Activated naive CD4-positive, alpha-beta T cell treated with anti-CD3 and anti-CD28 coated beads for 36 hours (primary cell): ENCODE measurements around the gene KCNA1. TPM values are rescaled to one million over a fixed set of nuclear protein-coding genes. Genes with fewer than 3 reads are reported as not detected.
"Not testable (repeated sequence)": the region's sequence is repeated elsewhere in the genome, so short reads cannot be mapped to it uniquely, and the experiment has no call there.

Experiments
- CTCF ChIA-PET: fragments of 350-600 bp; sonication (Branson Sonifier 250); formaldehyde crosslinking; loops from one replicate; lab custom pipeline; 2021; ENCODE audit warnings: antibody characterized with exemption; lab: Charles Lee
- DNase-seq: peaks from one replicate; pipeline ENCODE4 v3.0.0-alpha.2; 2020
- H3K27ac Mint-ChIP-seq: one replicate; pipeline ENCODE4 v1.8.0; 2021; ENCODE audit warnings: mild to moderate bottlenecking, mixed read lengths
- H3K27me3 Mint-ChIP-seq: one replicate; pipeline ENCODE4 v1.8.0; 2021; ENCODE audit warnings: low read depth, mixed read lengths
- H3K36me3 Mint-ChIP-seq: one replicate; pipeline ENCODE4 v1.8.0; 2021; ENCODE audit warnings: low read depth, mixed read lengths
- H3K4me1 Mint-ChIP-seq: one replicate; pipeline ENCODE4 v1.8.0; 2021; ENCODE audit warnings: low read depth, mixed read lengths
- H3K4me3 Mint-ChIP-seq: one replicate; pipeline ENCODE4 v1.8.0; 2021; ENCODE audit warnings: mild to moderate bottlenecking, moderate library complexity, mixed read lengths
- H3K9me3 Mint-ChIP-seq: one replicate; pipeline ENCODE4 v1.8.0; 2021; ENCODE audit warnings: mixed read lengths
- intact Hi-C: fragments of 100-400 bp; cut with micrococcal nuclease; formaldehyde crosslinking; loops from one replicate; pipeline ENCODE4 v1.15.1; 2023
- total RNA-seq, 2 experiments: library from RNA; stranded (reverse); gene quantifications; one replicate each; pipeline ENCODE4 v1.2.3, GENCODE V29; 2021

KCNA1 gene
- under 1 TPM in 1 of 2 experiments, not detected in 1; 0.05 TPM for total RNA-seq

GRCh38 chr12:4909734-4910501 lies at the start of gene KCNA1:
TSS of gene KCNA1 (plus strand) at chr12:4909905. CDS start at chr12:4911379, 1,474 bp downstream.
- Mint-ChIP-seq H3K27me3 (peaks cover 45% of the 10 kb centered on the region), H3K36me3 (no peaks in the 10 kb centered on the region), H3K4me1 (peaks cover 14% of the 10 kb centered on the region), H3K27ac (no peak within 1 kb of the TSS), H3K9me3 (peaks cover 2% of the 10 kb centered on the region), H3K4me3 (peak within 1 kb of the TSS; percentile 74)
- CTCF ChIA-PET, result interaction anchor here (0.6 to 1.2 kb wide), 4 partner anchors 22 to 1391 kb away, joined by 3 read pairs; no protein-coding TSS in a partner anchor
- peak; percentile 28 for DNase-seq
- intact Hi-C loops, result loop anchor here (5.0 kb wide), 1 partner anchor 53 kb away; no protein-coding TSS in a partner anchor

DNA sequence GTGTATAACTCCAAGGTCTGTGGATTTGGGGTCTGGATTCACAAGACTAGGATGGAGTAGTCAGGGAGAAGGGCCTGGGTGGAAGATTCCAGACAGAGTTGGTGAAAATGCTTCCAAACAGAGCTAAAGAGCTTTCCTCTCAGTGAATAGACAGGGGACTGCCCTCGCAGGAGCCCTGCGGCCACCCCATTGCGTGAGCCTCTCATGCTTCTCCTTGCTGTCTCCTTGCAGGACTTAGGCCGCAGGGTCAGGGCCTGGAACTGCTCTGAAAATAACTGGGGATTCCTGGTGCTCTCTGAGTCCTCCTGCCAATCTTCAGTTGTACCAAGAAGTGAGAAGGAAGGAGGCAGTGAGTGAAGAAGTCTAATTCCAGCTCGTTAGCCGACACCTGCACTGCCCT lies 49.0 kb upstream of the KCNA1 start:
- CTCF ChIA-PET, result no interaction called here
- H3K4me3 Mint-ChIP-seq, result no peak overlapping the region
- H3K27ac Mint-ChIP-seq, result no peak overlapping the region
- H3K36me3 Mint-ChIP-seq, result no peaks in the 10 kb centered on the region
- peaks cover 18% of the 10 kb centered on the region for H3K27me3 Mint-ChIP-seq
- DNase-seq, result no peak
- H3K9me3 Mint-ChIP-seq, result no peaks in the 10 kb centered on the region
- H3K4me1 Mint-ChIP-seq, result peaks cover 8% of the 10 kb centered on the region
- intact Hi-C loops, result no loop called here

DNA sequence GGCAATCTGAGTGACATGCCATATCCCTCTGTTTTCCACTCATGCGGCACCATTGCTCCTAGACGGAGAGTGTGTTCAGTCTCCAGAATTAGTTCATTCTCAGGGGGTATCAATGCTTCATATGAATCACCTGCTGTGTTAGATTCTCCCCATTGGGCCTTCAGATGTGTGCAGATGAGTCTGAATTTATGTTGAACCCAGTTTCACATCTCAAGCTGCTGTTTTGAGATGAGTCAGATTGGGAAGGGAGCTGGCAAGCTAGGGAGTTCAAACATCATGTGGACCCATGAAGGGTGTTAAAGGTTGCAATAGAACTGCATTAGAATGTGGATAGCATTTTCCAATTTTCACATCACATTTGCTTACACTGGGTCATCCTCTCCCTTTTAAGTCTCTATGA lies 46.9 kb upstream of the KCNA1 start:
- CTCF ChIA-PET, result interaction anchor here (0.5 to 1.4 kb wide), 3 partner anchors 9 to 128 kb away, joined by 3 to 6 read pairs (median 3); no protein-coding TSS in a partner anchor
- H3K27me3 Mint-ChIP-seq, result peaks cover 22% of the 10 kb centered on the region
- no peak for DNase-seq
- intact Hi-C loops, result no loop called here
- H3K9me3 Mint-ChIP-seq, result no peaks in the 10 kb centered on the region
- H3K4me1 Mint-ChIP-seq, result peaks cover 5% of the 10 kb centered on the region
- H3K27ac Mint-ChIP-seq, result no peak overlapping the region
- H3K4me3 Mint-ChIP-seq, result no peak overlapping the region
- no peaks in the 10 kb centered on the region for H3K36me3 Mint-ChIP-seq

- H3K36me3 Mint-ChIP-seq, result no peaks in the 10 kb centered on the region
- intact Hi-C loops, result no loop called here
- no peaks in the 10 kb centered on the region for H3K9me3 Mint-ChIP-seq
- no peak for DNase-seq
- H3K27me3 Mint-ChIP-seq, result peaks cover 10% of the 10 kb centered on the region
- no peaks in the 10 kb centered on the region for H3K4me1 Mint-ChIP-seq
- H3K4me3 Mint-ChIP-seq, result no peak overlapping the region
- H3K27ac Mint-ChIP-seq, result no peak overlapping the region
- CTCF ChIA-PET, result interaction anchor here (1.5 kb wide), 1 partner anchor 10 kb away, joined by 4 read pairs; no protein-coding TSS in a partner anchor
Observed at GRCh38 chr12:4864575-4864974, 45.1 kb upstream of the KCNA1 start.

DNA sequence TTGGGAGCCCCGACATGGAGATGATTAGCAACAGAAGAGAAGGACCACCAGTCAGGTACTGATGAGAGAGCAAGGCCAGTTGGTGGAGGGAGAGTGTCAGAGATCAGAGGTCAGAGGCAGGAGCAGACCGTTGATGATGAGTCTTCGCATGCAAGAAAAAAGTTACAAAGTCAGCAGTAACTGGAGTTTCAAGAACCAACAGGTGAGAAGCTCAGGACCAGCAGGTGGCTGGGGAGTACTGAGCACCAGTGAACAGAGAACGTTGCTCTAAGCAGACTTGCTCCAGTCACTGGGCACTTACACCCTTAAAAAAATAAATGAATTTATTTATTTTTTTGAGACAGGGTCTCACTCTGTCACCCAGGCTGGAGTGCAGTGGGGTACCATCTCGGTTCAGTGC lies 44.5 kb upstream of the KCNA1 start:
- H3K36me3 Mint-ChIP-seq, result no peaks in the 10 kb centered on the region
- CTCF ChIA-PET, result interaction anchor here (1.5 kb wide), 1 partner anchor 10 kb away, joined by 4 read pairs; no protein-coding TSS in a partner anchor
- H3K27ac Mint-ChIP-seq, result no peak overlapping the region
- H3K9me3 Mint-ChIP-seq, result no peaks in the 10 kb centered on the region
- intact Hi-C loops, result no loop called here
- DNase-seq, result no peak
- H3K4me3 Mint-ChIP-seq, result no peak overlapping the region
- no peaks in the 10 kb centered on the region for H3K4me1 Mint-ChIP-seq
- peaks cover 10% of the 10 kb centered on the region for H3K27me3 Mint-ChIP-seq

DNA sequence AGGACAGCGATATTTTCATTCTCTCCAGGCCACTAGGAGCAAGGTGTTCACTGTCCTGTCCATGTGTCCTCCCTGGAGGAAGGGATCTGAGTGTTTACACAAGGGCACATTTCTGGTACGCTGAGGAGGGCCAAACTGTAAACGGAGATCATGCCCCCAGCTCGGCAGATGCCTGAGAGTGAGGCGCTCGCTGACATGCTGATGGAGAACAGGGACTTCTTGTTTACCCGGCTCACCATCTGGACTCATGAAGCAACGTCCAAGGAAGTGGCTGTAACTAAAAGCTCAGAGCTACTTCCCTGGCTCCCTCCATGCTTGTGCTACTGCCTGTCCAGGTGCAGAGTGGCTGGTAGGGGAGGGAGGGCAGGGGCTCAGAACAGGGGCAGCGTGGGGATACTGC lies 43.4 kb upstream of the KCNA1 start:
- Mint-ChIP-seq H3K4me1 (no peaks in the 10 kb centered on the region), H3K36me3 (no peaks in the 10 kb centered on the region), H3K27me3 (peaks cover 13% of the 10 kb centered on the region), H3K27ac (no peak overlapping the region), H3K4me3 (no peak overlapping the region), H3K9me3 (no peaks in the 10 kb centered on the region)
- CTCF ChIA-PET, result interaction anchor here (1.0 to 2.2 kb wide), 2 partner anchors 9 to 11 kb away, joined by 4 to 11 read pairs; no protein-coding TSS in a partner anchor
- DNase-seq, result no peak
- intact Hi-C loops, result no loop called here

GRCh38 chr12:4867384-4867783 lies 42.3 kb upstream of the KCNA1 start:
- H3K36me3 Mint-ChIP-seq, result no peaks in the 10 kb centered on the region
- H3K9me3 Mint-ChIP-seq, result no peaks in the 10 kb centered on the region
- no peak overlapping the region for H3K27ac Mint-ChIP-seq
- no peak overlapping the region for H3K4me3 Mint-ChIP-seq
- no peaks in the 10 kb centered on the region for H3K4me1 Mint-ChIP-seq
- DNase-seq, result no peak
- CTCF ChIA-PET, result interaction anchor here (2.2 kb wide), 1 partner anchor 12 kb away, joined by 11 read pairs; no protein-coding TSS in a partner anchor
- peaks cover 13% of the 10 kb centered on the region for H3K27me3 Mint-ChIP-seq
- intact Hi-C loops, result no loop called here

DNA sequence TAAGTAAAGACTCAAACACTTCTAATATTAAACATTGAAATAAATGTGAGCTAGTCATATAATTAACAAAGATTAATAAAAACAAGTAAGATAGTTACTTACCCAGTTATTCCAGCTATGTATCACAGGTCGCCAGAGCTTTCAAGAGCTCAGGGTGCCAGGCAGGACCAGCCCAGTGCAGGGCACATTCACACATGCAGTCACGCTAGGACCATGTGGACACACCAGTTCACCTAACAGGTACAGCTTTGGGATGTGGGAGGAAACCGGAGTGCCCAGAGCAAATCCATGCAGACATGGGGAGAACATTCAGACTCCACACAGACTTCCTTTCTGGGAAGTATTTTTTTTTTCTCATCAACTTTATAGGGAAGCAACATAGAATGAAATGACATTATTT lies 39.3 kb upstream of the KCNA1 start:
- Mint-ChIP-seq H3K36me3 (no peaks in the 10 kb centered on the region), H3K4me1 (no peaks in the 10 kb centered on the region), H3K9me3 (no peaks in the 10 kb centered on the region), H3K4me3 (no peak overlapping the region), H3K27ac (no peak overlapping the region), H3K27me3 (peaks cover 9% of the 10 kb centered on the region)
- intact Hi-C loops, result no loop called here
- CTCF ChIA-PET, result interaction anchor here (0.7 to 1.8 kb wide), 3 partner anchors 13 to 641 kb away, joined by 4 to 9 read pairs (median 4); no protein-coding TSS in a partner anchor
- no peak for DNase-seq

DNA sequence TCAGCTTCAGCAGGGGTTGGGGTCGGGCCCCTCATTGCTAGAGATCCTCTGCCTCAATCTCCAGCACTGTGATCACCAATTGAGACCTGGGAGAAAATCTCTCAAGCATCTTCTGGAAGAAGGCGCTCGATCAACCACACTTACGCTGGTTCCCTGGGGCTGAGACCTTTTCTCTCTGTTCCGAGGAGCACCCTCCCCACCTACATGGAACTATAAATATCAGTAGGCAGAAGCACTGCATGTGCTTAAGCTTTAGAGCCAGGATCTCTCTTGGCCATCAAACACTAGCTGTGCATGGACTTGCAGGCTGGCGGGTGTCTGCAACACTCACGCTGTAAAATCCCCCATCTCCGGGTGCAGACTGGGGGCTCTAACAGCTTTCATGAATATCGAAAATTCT lies 38.2 kb upstream of the KCNA1 start:
- H3K27ac Mint-ChIP-seq, result no peak overlapping the region
- H3K4me3 Mint-ChIP-seq, result no peak overlapping the region
- intact Hi-C loops, result no loop called here
- CTCF ChIA-PET, result no interaction called here
- H3K4me1 Mint-ChIP-seq, result no peaks in the 10 kb centered on the region
- no peaks in the 10 kb centered on the region for H3K9me3 Mint-ChIP-seq
- no peak for DNase-seq
- peaks cover 6% of the 10 kb centered on the region for H3K27me3 Mint-ChIP-seq
- no peaks in the 10 kb centered on the region for H3K36me3 Mint-ChIP-seq

GRCh38 chr12:4873947-4874346 lies 35.8 kb upstream of the KCNA1 start:
- Mint-ChIP-seq H3K27ac (no peak overlapping the region), H3K4me3 (no peak overlapping the region), H3K36me3 (no peaks in the 10 kb centered on the region), H3K27me3 (peaks cover 3% of the 10 kb centered on the region), H3K9me3 (peaks cover 2% of the 10 kb centered on the region), H3K4me1 (no peaks in the 10 kb centered on the region)
- DNase-seq, result no peak
- intact Hi-C loops, result no loop called here
- CTCF ChIA-PET, result no interaction called here

DNA sequence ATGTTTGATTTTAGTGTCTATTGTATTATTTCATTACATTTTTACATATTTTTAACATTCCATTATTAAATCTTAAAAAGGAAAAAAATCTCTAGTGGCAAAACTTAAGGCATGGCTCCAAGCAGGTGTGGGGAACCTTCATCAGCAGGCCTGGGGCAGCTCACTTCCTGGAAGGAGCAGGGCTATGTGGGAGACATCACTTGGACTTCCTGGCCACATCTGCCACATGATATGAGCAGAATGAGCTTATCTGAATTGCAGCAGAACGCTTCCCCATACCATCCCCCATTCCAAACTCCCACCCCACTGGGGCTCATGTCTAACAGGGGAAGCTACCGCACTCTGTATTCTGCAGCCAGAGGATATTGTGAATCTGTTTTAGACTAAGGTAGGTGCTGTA lies 35.0 kb upstream of the KCNA1 start:
- no peak for DNase-seq
- Mint-ChIP-seq H3K4me3 (no peak overlapping the region), H3K9me3 (peaks cover 3% of the 10 kb centered on the region), H3K27me3 (peaks cover 3% of the 10 kb centered on the region), H3K27ac (no peak overlapping the region), H3K36me3 (no peaks in the 10 kb centered on the region), H3K4me1 (no peaks in the 10 kb centered on the region)
- CTCF ChIA-PET, result interaction anchor here (1.1 kb wide), 1 partner anchor 19 kb away, joined by 3 read pairs; no protein-coding TSS in a partner anchor
- intact Hi-C loops, result no loop called here

DNA sequence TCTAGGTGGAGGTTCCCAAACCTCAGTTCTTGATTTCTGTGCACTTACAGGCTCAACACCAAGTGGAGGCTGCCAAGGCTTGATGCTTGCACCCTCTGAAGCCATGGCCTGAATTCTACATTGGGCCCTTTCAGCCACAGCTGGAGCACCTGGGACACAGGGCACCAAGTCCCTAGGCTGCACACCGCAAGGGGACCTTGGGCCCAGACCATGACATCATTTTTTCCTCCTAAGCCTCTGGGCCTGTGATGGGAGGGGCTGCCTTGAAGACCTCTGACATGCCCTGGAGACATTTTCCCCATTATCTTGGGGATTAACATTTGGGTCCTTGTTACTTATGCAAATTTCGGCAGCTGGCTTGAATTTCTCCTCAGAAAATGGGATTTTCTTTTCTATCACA lies 30.2 kb upstream of the KCNA1 start:
- H3K4me3 Mint-ChIP-seq, DNase-seq, intact Hi-C loops, H3K4me1 Mint-ChIP-seq, H3K36me3 Mint-ChIP-seq, H3K27ac Mint-ChIP-seq, CTCF ChIA-PET, H3K9me3 Mint-ChIP-seq: not testable (repeated sequence)
- peaks cover 12% of the 10 kb centered on the region for H3K27me3 Mint-ChIP-seq
